HCT116 (cell line): ENCODE results near the gene IL3. TPM values are rescaled to one million over a fixed set of nuclear protein-coding genes. Genes with fewer than 3 reads are reported as not detected.

Experiments
- ATAC-seq: fragments of 200-7000 bp; cut with Tn5 transposase; 2 replicates; pipeline ENCODE4 v1.9.1; 2020; ENCODE audit warnings: mild to moderate bottlenecking, moderate library complexity
- BruUV-seq: library from RNA; stranded (reverse); fragments of 400-500 nt; replicated peaks from 2 replicates; lab custom pipeline; 2021; lab: Mats Ljungman, UMichigan
- CTCF ChIA-PET: fragments of 300-600 bp; sonication (Branson Sonifier 250); formaldehyde crosslinking; loops from one replicate; lab custom pipeline; 2021; ENCODE audit warnings: antibody characterized with exemption; lab: Charles Lee
- POLR2A ChIA-PET: fragments of 300-600, 350-600 bp; sonication (Branson Sonifier 250); formaldehyde crosslinking; loops from one replicate; lab custom pipeline; 2021; ENCODE audit warnings: antibody characterized with exemption; lab: Charles Lee
- RAD21 ChIA-PET, 2 experiments: fragments of 300-600 bp; sonication (Branson Sonifier 250); formaldehyde crosslinking; loops; one replicate each; lab custom pipeline; 2023; ENCODE audit warnings: low total read pairs in 2 of 2; ENCODE audit not compliant: uncharacterized antibody in 2 of 2, unreplicated experiment in 2 of 2, low non-redundant PET in 1 of 2; lab: Charles Lee
- DNase-seq: peaks from one replicate; pipeline ENCODE4 v3.0.0-alpha.2; 2010; ENCODE audit warnings: low read depth, low spot score
- H2AFZ ChIP-seq: fragments of 200-600 bp; shearing (Covaris generic), sonication (generic); 2 replicates; pipeline ENCODE4 v1.6.1; 2017; ENCODE audit warnings: low read depth, mixed run types, mixed read lengths, antibody characterized with exemption, low read length; ENCODE audit not compliant: poor library complexity, severe bottlenecking
- H3K27ac ChIP-seq: 2 replicates; pipeline ENCODE4 v1.5.1; 2012; ENCODE audit warnings: low read depth, low read length
- H3K27me3 ChIP-seq: fragments of 200-600 bp; sonication (generic); 2 replicates; pipeline ENCODE4 v1.6.1; 2016; ENCODE audit warnings: mixed run types, low read length, mixed read lengths; ENCODE audit not compliant: insufficient read depth
- H3K36me3 ChIP-seq, 2 experiments: fragments of 200-500 bp in 1 of 2; fragments of 200-600 bp in 1 of 2; sonication (Bioruptor generic) in 1 of 2; sonication (generic) in 1 of 2; 2 replicates each; pipeline versions ENCODE4 v1.5.1 to v1.6.1; 2014 to 2016; ENCODE audit warnings: low read length in 2 of 2, inconsistent platforms in 1 of 2, mixed read lengths in 1 of 2, mixed run types in 1 of 2; ENCODE audit not compliant: insufficient read depth in 2 of 2, control insufficient read depth in 1 of 2
- H3K4me1 ChIP-seq, 2 experiments: fragments of 200-600 bp in 1 of 2; sonication (generic) in 1 of 2; 2 replicates each; pipeline versions ENCODE4 v1.5.1 to v1.6.1; 2012 to 2017; ENCODE audit warnings: low read length in 2 of 2, inconsistent platforms in 1 of 2, mild to moderate bottlenecking in 1 of 2, mixed read lengths in 1 of 2, mixed run types in 1 of 2, moderate library complexity in 1 of 2; ENCODE audit not compliant: insufficient read depth in 2 of 2, control insufficient read depth in 1 of 2
- H3K4me2 ChIP-seq: fragments of 200-600 bp; sonication (generic); 2 replicates; pipeline ENCODE4 v1.6.1; 2017; ENCODE audit warnings: mixed run types, low read length, mixed read lengths
- H3K4me3 ChIP-seq, 2 experiments: fragments of 200-600 bp in 1 of 2; sonication (generic) in 1 of 2; replicated peaks in 1 of 2; 2 replicates each; pipeline ENCODE4 v1.5.1; 2011 to 2016; ENCODE audit warnings: low read length in 2 of 2, control low read depth in 1 of 2, low read depth in 1 of 2, mild to moderate bottlenecking in 1 of 2, mixed read lengths in 1 of 2, mixed run types in 1 of 2
- H3K79me2 ChIP-seq: fragments of 200-600 bp; sonication (generic); 2 replicates; pipeline ENCODE4 v1.6.1; 2017; ENCODE audit warnings: mild to moderate bottlenecking, mixed run types, low read length, moderate library complexity, mixed read lengths; ENCODE audit not compliant: insufficient read depth
- H3K9ac ChIP-seq: fragments of 200-600 bp; sonication (generic); 2 replicates; pipeline ENCODE4 v1.6.1; 2016; ENCODE audit warnings: low read length, mixed read lengths
- H3K9me2 ChIP-seq: fragments of 200-600 bp; sonication (generic), shearing (Covaris generic); 2 replicates; pipeline ENCODE4 v1.6.1; 2017; ENCODE audit warnings: mixed run types, mild to moderate bottlenecking, moderate library complexity; ENCODE audit not compliant: insufficient read depth
- H3K9me3 ChIP-seq, 2 experiments: fragments of 200-500 bp in 1 of 2; fragments of 200-600 bp in 1 of 2; sonication (Bioruptor generic) in 1 of 2; sonication (generic) in 1 of 2; 2 replicates each; pipeline ENCODE4 v1.6.1; 2014 to 2017; ENCODE audit warnings: low read length in 2 of 2, mixed read lengths in 2 of 2, inconsistent platforms in 1 of 2, low read depth in 1 of 2, mild to moderate bottlenecking in 1 of 2, mixed run types in 1 of 2, moderate library complexity in 1 of 2; ENCODE audit not compliant: control insufficient read depth in 1 of 2, insufficient read depth in 1 of 2
- H4K20me1 ChIP-seq: fragments of 200-600 bp; sonication (generic), shearing (Covaris generic); 2 replicates; pipeline ENCODE4 v1.6.1; 2017; ENCODE audit warnings: mixed run types, mild to moderate bottlenecking, moderate library complexity; ENCODE audit not compliant: insufficient read depth
- CBX3 ChIP-seq: IDR thresholded peaks from 2 replicates; pipeline ENCODE4 v1.6.1; 2012; ENCODE audit warnings: low read depth
- EGR1 ChIP-seq: IDR thresholded peaks from 2 replicates; pipeline ENCODE4 v1.6.1; 2012; ENCODE audit warnings: low read depth
- EZH2phosphoT487 ChIP-seq: fragments of 200-600 bp; IDR thresholded peaks from 2 replicates; pipeline ENCODE4 v1.6.1; 2018; ENCODE audit warnings: antibody characterized with exemption, borderline replicate concordance
- MAX ChIP-seq: IDR thresholded peaks from 2 replicates; pipeline ENCODE4 v1.6.1; 2012
- POLR2AphosphoS5 ChIP-seq: IDR thresholded peaks from 2 replicates; pipeline ENCODE4 v1.6.1; 2011; ENCODE audit warnings: mild to moderate bottlenecking, low read depth, low read length, moderate library complexity
- RAD21 ChIP-seq: IDR thresholded peaks from 2 replicates; pipeline ENCODE4 v1.6.1; 2012; ENCODE audit warnings: low read depth, mild to moderate bottlenecking
- YY1 ChIP-seq: IDR thresholded peaks from 2 replicates; pipeline ENCODE4 v1.6.1; 2011; ENCODE audit warnings: low read length, low read depth, moderate library complexity, mild to moderate bottlenecking; ENCODE audit not compliant: insufficient replicate concordance; ENCODE audit errors: extremely low read depth
- ZBTB33 ChIP-seq: IDR thresholded peaks from 2 replicates; pipeline ENCODE4 v1.6.1; 2011; ENCODE audit warnings: mild to moderate bottlenecking, low read length, moderate library complexity; ENCODE audit not compliant: insufficient replicate concordance; ENCODE audit errors: extremely low read depth
- intact Hi-C: fragments of 100-400 bp; cut with micrococcal nuclease; formaldehyde crosslinking; loops from 2 replicates; pipeline ENCODE4 v1.10.0; 2022
- total RNA-seq: library from RNA; stranded (reverse); gene quantifications from one replicate; pipeline ENCODE4 v1.2.1, GENCODE V29; 2021; ENCODE audit not compliant: unreplicated experiment

IL3 gene
- total RNA-seq, 1 experiment from 2014 or later, result not detected

- RAD21 ChIA-PET, result no interaction called here
Measured at GRCh38 chr5:132023258-132024116, 37.0 kb upstream of the IL3 start.

More at GRCh38 chr5:132023258-132024116, 37.0 kb upstream of the IL3 start:
- no peak overlapping the region for H3K9ac ChIP-seq
- H3K27ac ChIP-seq, result no peak overlapping the region
- BruUV-seq, result no TSS peak
- intact Hi-C loops, result no loop called here
- POLR2A ChIA-PET, result no interaction called here
- DNase-seq (no peak), ATAC-seq (no peak)
- H3K27me3 ChIP-seq, result 0 out of 2 replicates have a peak, but pooled peaks cover 9% of the 10 kb centered on the region
- no peak overlapping the region for H3K4me2 ChIP-seq
- no peaks in the 10 kb centered on the region for H3K9me3 ChIP-seq
- H4K20me1 ChIP-seq, result no peaks in the 10 kb centered on the region
- no peaks in the 10 kb centered on the region for H3K36me3 ChIP-seq
- H3K4me3 ChIP-seq, result no peak overlapping the region
- H3K4me1 ChIP-seq, result no peaks in the 10 kb centered on the region
- H3K79me2 ChIP-seq, result no peaks in the 10 kb centered on the region
- TF ChIP-seq EGR1 (no peak), EZH2phosphoT487 (no peak), CBX3 (no peak), YY1 (no peak), MAX (no peak), RAD21 (no peak), ZBTB33 (no peak), POLR2AphosphoS5 (no peak)
- TF ChIP-seq, all 23 proteins: peak for 0
- no peak overlapping the region for H2AFZ ChIP-seq
- H3K9me2 ChIP-seq, result no peaks in the 10 kb centered on the region
- CTCF ChIA-PET, result no interaction called here
